ENCODE results near the gene PLCH1.
A peak's percentile ranks its signal among the peaks of the same experiment; 100 is the strongest.

PLCH1 gene

GRCh38 chr3:155739154-155739553 lies 5.7 kb downstream of the PLCH1 start:
- H3K4me2 ChIP-seq (ENCODE audit: insufficient read depth, low read length): no peak overlapping the region
- no peak for ATAC-seq (ENCODE audit: insufficient read depth, low read depth)
- no peak overlapping the region for H3K27ac ChIP-seq (ENCODE audit: low read length)

GRCh38 chr3:155738580-155739076 lies 6.2 kb downstream of the PLCH1 start:
- Histone ChIP-seq H3K36me3 (ENCODE audit: insufficient read depth, low read length) (no peaks in the 10 kb centered on the region), H2AFZ (ENCODE audit: low read depth, low read length) (no peak overlapping the region), H3K4me1 (ENCODE audit: insufficient read depth, low read length) (peaks cover 3% of the 10 kb centered on the region), H3K27ac (ENCODE audit: low read length) (no peak overlapping the region), H3K9ac (ENCODE audit: low read depth, low read length) (no peak overlapping the region), H3K4me3 (ENCODE audit: low read depth in 1 of 2, low read length in 2 of 2) (no peak overlapping the region), H3K27me3 (ENCODE audit: insufficient read depth, low read length, poor library complexity) (peaks cover 12% of the 10 kb centered on the region), H3K9me3 (ENCODE audit: insufficient read depth, low read length, severe bottlenecking) (no peaks in the 10 kb centered on the region), H3K4me2 (ENCODE audit: insufficient read depth, low read length) (no peak overlapping the region), H3K79me2 (ENCODE audit: insufficient read depth, low read length) (no peaks in the 10 kb centered on the region), H4K20me1 (ENCODE audit: insufficient read depth, low read length) (no peaks in the 10 kb centered on the region)
- TF ChIP-seq CTCF (IDR thresholded peaks at IDR 0.05; ENCODE audit: borderline replicate concordance, extremely low read depth, low read length, poor library complexity, severe bottlenecking) (no peak), EZH2 (IDR thresholded peaks at IDR 0.05; ENCODE audit: borderline replicate concordance, low read depth, low read length, severe bottlenecking) (no peak)
- DNase-seq: no peak
- no peak for ATAC-seq (ENCODE audit: insufficient read depth, low read depth)

More at GRCh38 chr3:155739154-155739553, 5.7 kb downstream of the PLCH1 start:
- Histone ChIP-seq H3K79me2 (ENCODE audit: insufficient read depth, low read length) (no peaks in the 10 kb centered on the region), H3K4me1 (ENCODE audit: insufficient read depth, low read length) (peaks cover 7% of the 10 kb centered on the region), H3K27me3 (ENCODE audit: insufficient read depth, low read length, poor library complexity) (peaks cover 17% of the 10 kb centered on the region), H3K4me3 (ENCODE audit: low read depth in 1 of 2, low read length in 2 of 2) (no peak overlapping the region), H3K9me3 (ENCODE audit: insufficient read depth, low read length, severe bottlenecking) (no peaks in the 10 kb centered on the region), H4K20me1 (ENCODE audit: insufficient read depth, low read length) (no peaks in the 10 kb centered on the region), H2AFZ (ENCODE audit: low read depth, low read length) (no peak overlapping the region), H3K9ac (ENCODE audit: low read depth, low read length) (no peak overlapping the region), H3K36me3 (ENCODE audit: insufficient read depth, low read length) (no peaks in the 10 kb centered on the region)
- no peak for DNase-seq
- TF ChIP-seq CTCF (IDR thresholded peaks at IDR 0.05; ENCODE audit: borderline replicate concordance, extremely low read depth, low read length, poor library complexity, severe bottlenecking): peak; percentile 37
- no peak for TF ChIP-seq EZH2 (IDR thresholded peaks at IDR 0.05; ENCODE audit: borderline replicate concordance, low read depth, low read length, severe bottlenecking)

- Histone ChIP-seq H3K4me3 (ENCODE audit: low read depth in 1 of 2, low read length in 2 of 2) (no peak overlapping the region), H3K4me1 (ENCODE audit: insufficient read depth, low read length) (no peaks in the 10 kb centered on the region), H3K4me2 (ENCODE audit: insufficient read depth, low read length) (no peak overlapping the region), H3K9ac (ENCODE audit: low read depth, low read length) (no peak overlapping the region), H3K79me2 (ENCODE audit: insufficient read depth, low read length) (no peaks in the 10 kb centered on the region), H3K27me3 (ENCODE audit: insufficient read depth, low read length, poor library complexity) (peaks cover 10% of the 10 kb centered on the region), H4K20me1 (ENCODE audit: insufficient read depth, low read length) (no peaks in the 10 kb centered on the region), H3K27ac (ENCODE audit: low read length) (no peak overlapping the region), H3K9me3 (ENCODE audit: insufficient read depth, low read length, severe bottlenecking) (no peaks in the 10 kb centered on the region), H2AFZ (ENCODE audit: low read depth, low read length) (no peak overlapping the region), H3K36me3 (ENCODE audit: insufficient read depth, low read length) (no peaks in the 10 kb centered on the region)
- ATAC-seq (ENCODE audit: insufficient read depth, low read depth) (no peak), DNase-seq (no peak)
- no peak for TF ChIP-seq CTCF (IDR thresholded peaks at IDR 0.05; ENCODE audit: borderline replicate concordance, extremely low read depth, low read length, poor library complexity, severe bottlenecking)
- TF ChIP-seq EZH2 (IDR thresholded peaks at IDR 0.05; ENCODE audit: borderline replicate concordance, low read depth, low read length, severe bottlenecking): no peak
These were observed 6.9 kb downstream of the PLCH1 start for GRCh38 chr3:155737844-155738460.

Data from DND-41 (cell line).